LHCN-M2 (cell line): Measurements from ENCODE around the gene DCAF7. TPM values are rescaled to one million over a fixed set of nuclear protein-coding genes. Genes with fewer than 3 reads are reported as not detected.

Experiments
- DNase-seq: peaks from one replicate; pipeline ENCODE4 v3.0.0-alpha.2; 2012; ENCODE audit warnings: low read depth
- total RNA-seq: library from RNA; depleted of rRNA; stranded (reverse); fragments of >200 nt; gene quantifications from 2 replicates; pipeline ENCODE4 v1.2.3, GENCODE V29; 2014

The DCAF7 gene
- total RNA-seq, 1 experiment from 2014 or later = 41.0 TPM

DNA sequence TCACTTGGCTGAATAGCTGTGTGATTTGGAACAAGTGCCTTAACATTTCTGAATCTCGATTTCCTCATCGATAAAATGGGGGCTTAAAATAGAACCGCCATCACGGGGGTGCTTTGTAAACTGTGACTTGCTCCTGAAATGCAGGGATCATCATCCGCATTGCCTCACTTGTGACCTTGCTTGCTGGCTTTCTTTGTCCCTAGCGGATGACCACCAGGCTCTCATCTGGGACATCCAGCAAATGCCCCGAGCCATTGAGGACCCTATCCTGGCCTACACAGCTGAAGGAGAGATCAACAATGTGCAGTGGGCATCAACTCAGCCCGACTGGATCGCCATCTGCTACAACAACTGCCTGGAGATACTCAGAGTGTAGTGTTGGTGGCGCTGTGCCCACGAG is 38.5 kb downstream of the DCAF7 start:
- no peak for DNase-seq

DNA sequence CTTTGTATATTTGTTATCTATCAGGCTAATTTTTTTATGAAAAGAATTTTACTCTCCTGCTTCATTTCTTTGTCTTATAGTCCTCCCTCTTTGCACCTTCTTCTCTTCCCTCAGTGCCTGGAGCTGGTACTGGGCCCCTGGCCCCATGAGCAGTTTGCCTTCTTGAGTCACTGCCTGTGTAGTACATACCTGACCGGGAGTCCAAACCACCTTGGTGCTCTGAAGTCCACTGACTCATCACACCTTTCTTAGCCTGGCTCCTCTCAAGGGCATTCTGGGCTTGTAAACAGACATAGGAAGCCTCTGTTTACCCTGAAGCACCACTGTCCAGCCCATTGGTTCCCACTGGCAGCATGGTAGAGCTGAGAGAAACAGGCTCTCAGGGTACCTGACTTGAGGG is 39.4 kb downstream of the DCAF7 start:
- DNase-seq = no peak

DNA sequence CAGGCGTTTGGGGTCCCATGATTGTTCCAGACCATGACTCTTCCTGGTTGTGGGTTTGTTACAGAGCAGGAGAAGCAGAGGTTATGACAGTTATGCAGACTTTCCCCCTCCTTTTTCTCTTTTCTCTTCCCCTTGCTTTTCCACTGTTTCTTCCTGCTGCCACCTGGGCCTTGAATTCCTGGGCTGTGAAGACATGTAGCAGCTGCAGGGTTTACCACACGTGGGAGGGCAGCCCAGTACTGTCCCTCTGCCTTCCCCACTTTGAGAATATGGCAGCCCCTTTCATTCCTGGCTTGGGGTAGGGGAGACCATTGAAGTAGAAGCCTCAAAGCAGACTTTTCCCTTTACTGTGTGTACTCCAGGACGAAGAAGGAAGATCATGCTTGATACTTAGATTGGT is 42.5 kb downstream of the DCAF7 start:
- peak; percentile 12 for DNase-seq

DNA sequence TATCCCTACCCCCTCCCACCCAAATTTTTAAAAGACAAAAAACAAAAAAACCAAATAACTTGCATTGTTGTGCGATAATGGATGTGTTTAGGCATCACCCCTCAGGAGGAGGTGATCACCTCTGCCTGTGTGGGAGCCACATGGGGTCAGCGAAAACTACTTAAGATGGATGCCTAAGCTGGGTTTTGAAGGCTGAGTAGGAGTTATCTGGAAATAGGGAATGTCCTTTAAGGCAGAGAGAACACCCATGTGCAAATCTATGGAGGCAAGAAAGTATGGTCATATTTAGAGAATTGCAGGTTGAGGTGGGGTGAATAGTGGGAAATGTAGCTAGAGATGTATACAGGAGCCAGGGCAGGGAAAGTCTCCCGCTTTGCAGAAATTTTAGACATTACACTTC is 44.9 kb downstream of the DCAF7 start:
- no peak for DNase-seq

DNA sequence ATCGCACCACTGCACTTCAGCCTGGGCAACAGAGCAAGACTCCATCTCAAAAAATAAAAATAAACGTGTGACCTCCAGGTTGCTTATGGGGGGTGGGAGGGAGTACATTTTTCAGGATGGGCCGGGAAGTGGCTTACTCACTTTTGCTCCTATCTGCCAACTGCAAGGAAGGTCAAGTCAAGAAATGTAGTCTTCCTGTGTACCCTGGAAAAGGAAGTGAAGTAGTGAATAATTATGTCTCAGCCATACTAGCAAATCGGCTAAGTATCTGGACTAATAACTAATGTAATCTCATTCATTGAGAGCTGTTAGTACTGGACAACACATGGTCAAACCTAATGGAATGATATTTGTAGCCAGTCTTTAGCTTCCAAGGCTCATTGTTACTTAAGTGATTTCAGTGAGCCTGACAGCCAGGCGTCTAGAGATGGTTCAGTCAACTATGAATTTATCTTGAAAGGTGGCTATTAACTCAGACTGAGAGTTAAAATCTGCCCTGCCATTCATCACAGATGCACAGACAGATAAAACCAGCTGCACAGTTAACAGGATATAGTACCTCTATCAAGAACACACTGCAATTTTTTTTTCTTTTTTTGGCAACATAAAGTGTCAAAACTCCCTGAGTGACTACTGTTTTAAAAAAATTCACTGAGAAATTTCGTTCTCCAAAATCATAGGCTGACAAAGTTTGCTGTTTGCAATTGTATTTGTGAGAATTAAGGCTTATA is 46.7 kb downstream of the DCAF7 start:
- DNase-seq = no peak

DNA sequence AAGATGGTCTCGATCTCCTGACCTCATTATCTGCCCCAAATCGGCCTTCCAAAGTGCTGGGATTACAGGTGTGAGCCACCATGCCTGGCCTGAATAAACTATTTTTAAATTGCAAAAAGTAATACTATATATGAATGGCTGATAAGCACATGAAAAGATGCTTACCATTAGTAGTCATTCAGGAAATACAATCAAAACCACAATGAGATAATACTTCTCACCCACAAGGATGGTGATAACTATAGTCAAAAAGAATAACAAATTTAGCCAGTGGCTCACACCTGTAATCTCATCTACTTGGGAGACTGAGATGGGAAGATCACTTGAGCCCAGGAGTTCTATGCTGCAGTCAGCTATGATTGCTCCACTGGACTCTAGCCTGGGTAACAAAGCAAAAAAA is 48.0 kb downstream of the DCAF7 start:
- DNase-seq = no peak

DNA sequence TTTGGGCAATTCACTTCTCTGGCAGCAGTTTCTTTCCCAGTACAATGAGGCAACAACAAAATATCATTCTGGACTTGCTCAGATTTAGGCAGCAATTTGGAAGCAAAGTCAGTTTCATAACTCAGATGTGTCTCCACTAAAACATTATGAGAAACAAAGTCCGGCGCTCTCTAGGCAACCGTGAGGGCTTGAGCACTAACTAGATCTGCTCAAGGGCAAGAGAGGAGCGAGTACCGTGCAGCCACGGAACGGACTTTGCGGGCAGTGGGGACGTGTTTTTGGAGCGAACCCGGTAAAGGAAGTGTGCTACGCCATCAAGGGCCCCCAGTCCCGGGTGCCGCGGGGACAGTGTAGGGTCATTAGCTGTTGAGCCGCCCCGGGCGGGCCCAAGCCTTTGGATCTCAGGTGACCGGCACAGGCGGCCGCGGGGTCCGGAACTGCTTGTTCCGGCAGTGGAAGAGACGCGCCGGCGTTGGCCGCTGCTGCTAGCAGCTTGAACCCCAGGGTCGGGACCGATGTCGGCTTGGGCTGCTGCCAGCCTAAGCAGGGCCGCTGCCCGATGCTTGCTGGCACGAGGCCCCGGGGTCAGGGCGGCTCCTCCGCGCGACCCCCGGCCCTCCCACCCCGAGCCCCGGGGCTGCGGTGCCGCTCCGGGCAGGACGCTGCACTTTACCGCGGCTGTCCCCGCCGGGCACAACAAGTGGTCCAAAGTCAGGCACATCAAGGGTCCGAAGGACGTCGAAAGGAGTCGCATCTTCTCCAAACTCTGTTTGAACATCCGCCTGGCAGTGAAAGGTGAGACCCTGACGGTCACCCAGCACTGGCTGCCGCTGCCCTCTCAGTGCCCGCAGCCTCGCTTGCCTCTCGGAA is 50.5 kb downstream of the DCAF7 start, which contains the start of gene TACO1:
Gene TACO1, plus strand, starts transcription at position 327 of the 870 bp plus-strand sequence. Its CDS starts 189 bp downstream, at position 516.
- DNase-seq = peak; percentile 79

DNA sequence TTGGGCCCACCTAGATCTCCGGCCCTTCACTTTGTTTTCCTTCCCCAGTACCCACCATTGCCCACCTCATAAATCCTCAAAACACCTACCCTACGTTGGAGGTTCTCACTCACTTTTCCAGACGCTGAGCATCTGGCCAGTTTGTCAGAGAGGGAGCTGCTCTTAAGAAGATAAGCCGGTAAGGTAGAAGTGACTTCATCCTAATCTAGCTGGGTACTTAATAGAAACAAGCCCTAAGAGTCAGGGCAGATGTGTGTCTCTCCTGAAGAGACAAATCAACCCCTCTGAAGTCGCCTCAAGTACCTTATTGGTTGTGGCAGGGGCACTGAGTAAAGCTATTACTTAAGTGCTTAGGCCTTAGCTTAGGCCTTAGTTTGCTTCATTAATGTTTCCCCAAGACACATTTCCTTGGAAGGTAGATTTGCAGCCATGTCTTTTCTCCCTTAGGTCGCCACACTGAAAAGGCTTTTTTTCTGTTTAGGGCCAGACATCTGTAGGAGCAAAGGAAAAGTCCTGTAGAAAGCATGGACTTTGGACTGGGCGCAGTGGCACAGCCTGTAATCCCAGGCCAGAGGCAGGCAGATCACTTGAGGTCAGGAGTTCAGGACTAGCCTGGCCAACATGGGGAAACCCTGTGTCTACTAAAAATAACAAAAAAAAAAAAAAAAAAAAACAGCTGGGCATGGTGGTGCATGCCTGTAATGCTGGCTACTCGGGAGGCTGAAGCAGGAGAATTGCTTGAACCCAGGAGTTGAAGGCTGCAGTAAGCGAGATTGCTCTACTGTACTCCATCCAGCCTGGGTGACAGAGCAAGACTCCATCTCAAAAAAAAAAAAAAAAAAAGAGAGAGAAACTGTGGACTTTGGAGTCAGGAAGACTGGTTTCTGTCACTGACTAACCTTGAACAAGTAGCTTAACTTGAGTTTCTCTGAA is 51.4 kb downstream of the DCAF7 start:
- no peak for DNase-seq

DNA sequence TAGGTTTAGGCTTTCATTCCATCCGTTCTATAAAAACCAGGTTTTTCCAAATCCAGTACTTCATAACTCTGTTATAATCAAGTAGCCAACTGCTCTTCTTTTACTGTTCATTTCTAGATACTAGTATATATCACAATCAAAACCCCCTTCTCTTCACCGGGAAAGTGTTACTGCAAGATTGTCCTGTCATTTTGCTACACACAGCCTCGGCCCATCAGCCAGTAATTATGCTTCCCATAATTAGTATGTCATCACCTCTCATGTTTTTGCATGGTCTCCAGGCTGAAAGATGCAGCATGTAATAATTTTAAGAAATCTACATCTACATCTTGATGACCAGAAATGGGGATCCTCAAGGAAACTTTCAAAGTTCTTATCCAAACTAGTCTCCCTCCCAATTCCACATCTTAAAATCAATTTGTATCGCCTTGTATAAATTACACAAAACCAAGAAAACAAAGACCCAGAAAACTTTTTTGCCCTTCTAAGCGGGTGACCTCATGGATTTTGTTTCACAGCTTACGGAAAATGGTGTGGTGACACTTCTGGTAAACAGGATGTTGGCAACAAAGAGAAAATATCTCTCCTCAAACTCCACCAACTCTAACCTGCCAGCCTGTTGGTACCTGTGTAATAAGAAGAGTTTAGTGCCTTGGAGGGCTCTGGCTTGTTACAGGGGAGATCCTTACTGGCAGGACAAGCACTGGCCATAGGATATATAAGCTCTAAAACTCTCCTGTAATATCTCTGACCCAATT is 59.7 kb downstream of the DCAF7 start:
- no peak for DNase-seq

DNA sequence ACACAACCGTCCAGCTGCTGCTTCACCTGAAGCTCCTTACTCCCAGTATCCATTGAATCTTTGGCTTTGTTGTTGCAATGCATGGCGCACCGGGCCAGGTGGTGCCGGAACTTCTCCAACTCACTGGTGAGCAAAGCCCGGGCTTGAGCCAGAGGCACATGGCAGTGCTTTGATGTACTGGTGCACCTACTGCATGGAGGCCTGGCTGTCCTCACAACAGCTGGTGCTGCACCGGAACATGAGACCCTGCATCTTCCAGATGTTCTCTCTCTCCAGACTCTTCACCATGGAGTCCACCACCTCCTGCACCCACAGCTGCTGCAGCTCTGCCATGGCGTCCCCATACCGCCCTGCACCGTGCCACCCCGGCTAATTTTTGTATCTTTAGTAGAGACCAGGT is 60.6 kb downstream of the DCAF7 start:
- no peak for DNase-seq

DNA sequence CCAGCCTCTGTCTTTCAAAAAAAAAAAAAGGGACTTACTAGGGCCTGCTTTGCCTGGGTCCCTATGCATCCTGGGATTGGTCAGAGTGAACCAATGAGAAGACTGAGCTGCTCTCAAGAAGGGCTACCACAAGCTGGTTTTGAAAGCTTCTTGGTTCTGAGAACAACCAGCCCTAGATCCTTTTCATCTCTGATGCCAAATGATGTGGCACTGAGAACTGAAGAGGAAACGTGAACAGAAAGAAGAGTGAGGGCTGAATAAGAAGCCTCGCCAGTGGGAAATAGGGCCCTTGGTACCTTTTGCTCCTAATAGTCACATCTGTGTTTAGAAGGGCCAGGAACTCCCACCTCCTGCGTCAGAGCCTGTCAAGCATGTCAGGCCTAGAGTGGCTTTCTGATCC is 61.1 kb downstream of the DCAF7 start:
- DNase-seq = no peak

DNA sequence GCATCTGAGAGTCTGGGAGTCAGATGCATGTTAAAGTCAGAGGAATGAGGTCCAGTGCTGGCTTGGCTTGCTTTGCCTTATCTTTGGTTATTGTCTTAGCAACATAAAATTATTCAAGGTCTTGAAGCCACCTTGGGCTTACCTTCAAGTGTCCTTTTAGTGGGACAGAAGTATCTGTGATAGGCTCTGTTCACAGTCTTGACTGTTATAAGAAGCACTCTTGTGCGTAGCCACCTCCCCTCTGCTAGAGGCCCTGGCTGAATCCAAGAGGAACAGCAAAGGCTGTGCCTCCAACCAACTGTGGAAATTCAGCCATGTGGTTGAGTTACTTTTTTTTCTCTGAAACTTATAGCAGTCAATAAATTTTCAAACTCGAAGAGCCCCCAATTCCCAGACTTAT is 63.4 kb downstream of the DCAF7 start:
- DNase-seq = no peak

DNA sequence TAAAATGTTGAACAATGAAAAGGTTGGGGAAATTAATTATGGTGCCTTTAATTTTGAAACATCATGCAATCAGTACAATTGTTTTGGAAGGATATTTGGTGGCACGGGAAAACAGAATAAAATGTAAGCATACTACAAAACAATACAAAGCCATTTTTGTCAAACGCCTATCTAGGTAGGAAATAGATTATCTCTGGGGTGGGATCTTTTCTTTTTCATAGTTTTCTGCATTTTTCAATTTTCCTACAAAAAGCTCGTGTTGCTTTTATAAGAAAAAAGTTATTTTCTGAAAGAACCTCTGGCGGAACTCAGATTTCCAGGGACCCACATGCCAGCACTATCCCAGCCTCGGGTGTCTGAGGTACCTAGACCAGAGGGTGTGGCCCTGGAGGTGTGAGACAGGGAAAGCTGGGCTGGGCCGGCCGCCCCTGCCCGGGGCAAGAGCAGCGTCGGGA is 71.0 kb downstream of the DCAF7 start:
- DNase-seq = no peak

DNA sequence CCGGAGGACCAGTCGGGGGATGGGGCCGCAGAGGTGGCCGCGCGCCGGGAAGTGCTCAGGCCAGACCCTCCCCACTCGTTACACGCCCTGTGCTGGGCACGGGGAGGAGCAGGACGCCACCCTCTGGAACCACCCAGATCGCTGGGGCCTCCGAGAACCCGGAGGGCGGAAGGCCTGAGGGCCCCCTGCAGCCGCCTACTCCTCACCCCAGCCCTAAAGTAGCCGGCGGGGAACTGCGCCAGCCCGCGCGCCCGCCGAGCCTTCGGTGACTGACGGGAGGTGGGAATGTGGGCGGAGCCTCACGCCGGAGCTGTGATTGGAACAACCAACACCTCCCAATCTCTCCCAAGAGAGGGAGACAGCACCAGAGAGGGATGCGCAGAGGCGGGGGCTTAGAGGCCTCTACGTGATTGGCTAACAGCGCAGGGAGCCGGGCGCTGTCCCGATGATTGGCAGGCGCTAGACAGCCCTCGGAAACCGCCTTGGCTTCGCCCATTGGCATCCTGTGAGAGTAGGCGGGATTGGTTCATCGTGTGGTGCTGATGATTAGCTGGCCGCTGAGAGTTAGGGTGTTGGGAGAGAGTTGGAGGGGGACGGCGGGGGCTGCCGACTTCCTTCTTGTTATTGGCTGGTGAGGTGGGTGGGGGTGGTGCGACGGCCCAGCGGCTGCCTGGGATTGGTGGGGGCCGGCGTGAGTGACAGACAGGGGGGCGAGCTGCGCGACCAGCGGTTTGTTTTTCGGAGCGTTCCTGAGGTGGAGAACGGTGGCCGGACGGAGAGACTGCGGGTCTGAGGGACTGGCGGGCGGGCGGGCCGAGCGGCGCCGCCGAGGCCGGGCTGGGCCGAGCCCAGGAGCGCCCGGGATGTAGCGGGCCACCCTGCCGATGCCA is 71.7 kb downstream of the DCAF7 start, which contains the start of gene MAP3K3:
Gene MAP3K3, plus strand, starts transcription at position 734 of the 890 bp plus-strand sequence. CDS start 343 bp downstream, outside the sequence.
- DNase-seq = peak; percentile 100

DNA sequence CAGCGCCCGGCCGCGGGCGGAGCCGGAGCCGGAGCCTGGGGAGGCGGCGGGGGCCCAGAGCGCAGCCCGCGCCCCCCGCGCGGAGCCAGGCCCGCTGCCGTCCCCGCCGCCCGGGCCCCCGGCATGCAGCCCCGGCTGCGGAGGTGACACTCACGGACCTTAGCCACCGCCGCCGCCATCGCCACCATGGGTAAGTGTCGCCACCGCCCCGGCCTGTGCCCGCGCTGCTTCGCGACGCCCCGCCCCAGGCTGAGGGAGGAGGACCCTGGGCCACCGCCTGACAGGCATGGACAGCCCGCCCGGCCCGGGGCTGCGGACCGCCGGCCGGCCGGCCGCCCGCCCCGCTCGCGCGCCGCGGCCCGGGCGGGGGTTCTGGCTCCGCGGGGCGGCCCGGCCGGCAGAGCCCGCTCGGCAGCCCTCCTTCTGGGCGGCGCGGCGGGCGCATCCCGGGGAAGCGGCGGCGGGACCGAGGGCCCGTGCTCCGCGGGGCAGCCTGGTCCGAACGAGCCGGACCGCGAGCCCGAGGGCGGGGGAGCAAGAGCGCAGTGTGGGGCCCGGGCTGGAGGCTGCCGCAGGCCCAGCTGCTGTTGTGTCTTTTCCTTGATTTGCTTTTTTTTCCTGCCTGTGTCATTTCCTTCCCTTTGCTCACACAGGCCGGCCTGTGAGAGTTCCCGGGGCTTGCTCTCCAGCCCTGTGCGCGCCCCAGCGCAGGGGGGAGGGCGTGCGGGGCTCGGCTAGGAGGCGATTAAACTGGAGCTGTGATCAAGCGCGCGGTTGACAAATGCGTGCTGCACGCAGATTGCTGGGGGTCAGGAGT is 72.5 kb downstream of the DCAF7 start:
- DNase-seq = peak; percentile 68

DNA sequence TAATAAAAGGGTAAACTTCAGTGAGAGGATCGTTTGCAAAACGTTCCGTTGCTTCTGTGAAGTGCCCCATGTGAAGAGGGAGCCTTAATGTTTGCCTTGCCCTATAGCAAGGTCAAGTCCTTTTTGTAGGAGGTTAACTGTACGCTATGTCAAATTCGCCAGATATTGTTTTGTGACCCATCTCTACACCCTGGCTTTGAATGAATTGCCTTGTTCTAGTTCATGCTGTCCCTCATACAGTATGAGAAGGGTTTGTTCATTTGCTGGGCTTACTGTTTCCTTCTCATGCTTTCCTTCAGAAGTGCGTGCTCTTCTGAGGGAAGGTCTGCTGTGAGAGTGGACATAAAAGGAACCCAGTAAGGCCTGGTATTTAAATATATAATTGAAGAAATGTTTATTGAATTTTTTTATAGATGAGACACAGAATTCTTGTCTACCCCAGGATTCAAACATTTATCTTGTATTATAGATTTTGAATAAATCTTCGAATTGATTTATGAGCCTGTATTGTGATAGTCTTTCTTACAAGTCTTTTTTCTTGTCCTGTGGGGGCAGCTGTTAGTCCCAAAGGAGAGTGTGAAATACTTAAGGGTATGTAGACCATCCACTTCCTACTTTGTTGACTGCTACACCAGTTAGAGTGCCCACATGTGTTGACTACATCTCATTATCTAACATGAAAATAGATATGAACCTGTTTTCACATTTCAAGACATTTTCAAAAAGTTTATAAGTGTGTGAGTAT is 73.7 kb downstream of the DCAF7 start:
- no peak for DNase-seq

DNA sequence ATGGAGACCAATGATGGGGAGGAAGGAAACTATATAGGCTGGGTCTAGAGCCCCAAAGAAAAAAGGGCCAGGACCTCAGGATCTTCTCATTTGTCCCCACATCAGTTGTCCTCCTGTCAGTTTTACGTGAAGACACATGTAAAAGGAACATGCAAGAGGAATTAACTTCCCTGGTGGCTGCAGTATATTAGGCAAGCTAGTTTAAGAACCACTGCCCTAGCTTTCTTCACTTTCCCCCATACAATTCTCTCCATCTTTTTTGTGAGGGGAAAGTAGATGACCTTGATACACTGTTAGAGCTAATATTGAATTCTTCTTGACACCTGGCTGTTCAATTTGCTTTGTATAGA is 74.2 kb downstream of the DCAF7 start:
- DNase-seq = no peak

DNA sequence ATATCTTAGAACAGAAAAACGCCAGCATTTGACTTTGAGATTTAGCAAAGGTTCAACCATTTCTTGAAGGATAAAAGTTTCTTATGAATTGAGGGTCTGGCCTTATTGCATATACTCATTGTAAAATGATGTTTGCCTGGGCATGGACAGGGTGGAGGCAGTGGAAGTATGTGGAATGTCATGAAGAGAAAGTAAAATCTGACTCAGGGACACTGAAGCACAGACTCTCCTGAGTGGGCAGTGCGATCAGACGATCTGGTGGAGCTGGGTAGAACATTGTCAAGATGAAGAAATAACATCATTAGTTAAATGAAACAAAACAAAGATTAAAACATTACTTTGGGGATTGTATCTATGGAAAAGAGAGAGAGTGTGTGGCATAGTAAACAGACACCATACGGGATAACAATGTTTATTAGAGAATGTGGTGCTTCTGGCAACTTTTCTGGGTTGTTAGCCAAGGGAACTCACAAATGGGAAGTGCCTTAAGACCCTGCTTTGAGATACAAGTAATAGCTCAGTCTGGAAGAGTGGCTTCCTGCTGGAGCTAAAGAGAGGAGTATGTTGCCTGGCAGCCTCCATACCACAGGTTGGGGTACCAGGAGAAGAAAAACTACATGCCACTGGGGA is 76.4 kb downstream of the DCAF7 start:
- no peak for DNase-seq
